ENCODE data around the gene TMEM125.

The TMEM125 gene

DNA sequence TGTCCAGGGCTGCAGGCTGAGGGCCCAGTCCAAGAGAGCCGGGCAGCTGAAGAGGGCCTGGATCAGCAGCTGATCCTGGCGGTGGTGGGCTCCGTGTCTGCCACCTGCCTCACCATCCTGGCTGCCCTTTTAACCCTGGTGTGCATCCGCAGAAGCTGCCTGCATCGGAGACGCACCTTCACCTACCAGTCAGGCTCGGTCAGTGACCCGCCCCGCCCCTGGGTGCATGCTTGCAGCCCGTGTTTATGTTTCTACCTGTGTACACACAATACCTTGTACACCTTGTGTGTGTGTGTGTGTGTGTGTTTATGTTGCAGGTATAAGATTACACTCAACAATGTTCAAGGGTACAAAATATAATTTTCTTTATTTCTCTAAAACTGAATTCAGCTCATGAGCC lies 44.0 kb downstream of the TMEM125 start:
- DNase-seq = no peak

DNA sequence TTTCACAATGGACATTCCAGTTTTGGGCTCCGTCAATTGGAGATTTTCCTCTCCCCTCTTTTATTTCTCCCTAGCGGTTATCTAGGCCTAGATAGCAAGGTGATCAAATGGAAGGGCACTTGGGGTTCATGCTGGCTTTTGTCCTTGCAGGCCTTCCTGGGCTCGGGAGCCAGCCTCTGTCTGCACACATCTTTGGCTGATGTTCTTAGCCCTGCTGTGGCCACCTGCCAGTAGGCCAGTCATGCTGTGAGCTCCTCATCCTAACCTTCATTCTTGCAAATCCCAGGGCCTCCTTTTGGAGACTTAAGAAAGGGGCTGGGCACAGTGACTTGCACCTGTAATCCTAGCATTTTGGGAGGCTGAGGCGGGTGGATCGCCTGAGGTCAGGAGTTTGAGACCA lies 44.5 kb downstream of the TMEM125 start:
- no peak for DNase-seq

DNA sequence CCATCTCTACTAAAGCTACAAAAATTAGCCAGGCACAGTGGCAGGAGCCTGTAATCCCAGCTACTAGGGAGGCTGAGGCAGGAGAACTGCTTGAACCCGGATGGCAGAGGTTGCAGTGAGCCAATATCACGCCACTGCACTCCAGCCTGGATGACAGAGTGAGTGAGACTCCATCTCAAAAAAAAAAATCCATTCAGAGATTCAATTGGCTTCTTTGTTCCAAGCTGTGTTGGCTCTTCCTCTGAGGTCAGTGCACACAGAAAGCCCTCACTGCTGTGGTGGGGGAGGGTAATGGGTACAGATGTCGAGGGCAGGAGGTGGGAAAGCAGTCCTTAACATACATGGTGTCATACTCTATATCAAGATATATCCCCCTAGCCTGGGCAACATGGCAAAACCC lies 45.7 kb downstream of the TMEM125 start:
- DNase-seq = no peak

DNA sequence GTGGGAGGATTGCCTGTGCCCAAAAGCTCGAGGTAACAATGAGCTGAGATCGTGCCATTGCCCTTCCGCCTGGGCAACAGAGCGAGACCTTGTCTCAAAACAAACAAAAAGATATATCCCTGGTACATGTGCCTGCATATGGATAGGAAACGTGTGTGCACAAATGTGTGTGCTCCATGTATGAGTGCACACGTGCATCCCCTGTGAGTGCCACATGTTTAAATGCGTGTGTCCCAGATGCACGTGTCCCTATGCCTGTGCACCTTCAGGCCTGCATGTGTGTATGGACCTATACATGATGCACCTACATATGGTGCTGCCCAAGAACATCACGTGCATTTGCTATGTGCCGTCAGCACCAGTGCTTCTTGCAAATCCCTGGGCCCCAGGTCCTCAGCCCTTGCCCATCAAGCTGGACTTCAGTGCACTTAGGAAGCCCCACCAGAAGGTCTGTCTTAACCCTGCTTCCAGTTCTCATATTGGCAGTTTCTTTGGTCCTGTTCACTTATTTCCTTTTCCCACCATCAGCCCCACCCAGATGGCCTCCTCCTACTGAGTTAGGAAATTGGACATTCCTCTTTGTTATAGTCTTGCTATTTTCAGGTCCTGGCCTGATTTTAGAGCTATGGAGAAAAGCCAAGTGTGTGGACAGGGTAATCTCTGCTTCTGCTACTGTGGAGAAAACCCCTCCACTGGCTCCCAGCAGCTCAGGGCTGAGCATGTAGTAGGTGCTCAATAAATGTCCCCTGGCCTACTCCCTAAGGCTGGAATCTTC lies 46.4 kb downstream of the TMEM125 start:
- no peak for DNase-seq

DNA sequence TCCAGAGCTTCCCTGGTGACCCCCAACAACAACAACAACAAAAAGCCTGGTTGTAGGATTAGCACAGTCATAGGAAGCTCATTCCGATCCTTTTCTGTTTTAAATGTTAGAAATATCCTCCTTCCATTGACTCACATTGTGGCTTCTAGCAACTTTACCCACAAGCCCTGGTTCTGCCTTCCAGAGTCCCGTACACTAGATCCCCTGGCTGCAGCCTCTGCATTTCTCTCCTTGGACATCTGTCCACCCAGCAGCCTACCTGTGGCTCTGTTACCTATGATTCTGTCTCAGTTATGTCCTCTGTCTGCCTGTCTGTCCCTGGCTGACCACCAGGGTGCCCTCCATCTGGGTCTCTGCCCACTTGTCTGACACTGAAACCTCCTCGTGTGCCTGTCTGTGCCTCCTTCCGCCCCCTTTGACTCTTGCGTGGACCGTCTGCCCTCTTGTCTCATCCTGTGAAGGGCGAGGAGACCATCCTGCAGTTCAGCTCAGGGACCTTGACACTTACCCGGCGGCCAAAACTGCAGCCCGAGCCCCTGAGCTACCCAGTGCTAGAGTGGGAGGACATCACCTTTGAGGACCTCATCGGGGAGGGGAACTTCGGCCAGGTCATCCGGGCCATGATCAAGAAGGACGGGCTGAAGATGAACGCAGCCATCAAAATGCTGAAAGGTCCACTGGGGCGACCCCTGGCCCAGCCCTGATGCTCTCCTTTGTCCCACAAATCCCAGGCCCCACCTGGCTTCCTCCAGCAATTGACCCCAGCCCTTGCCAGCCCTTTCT lies 47.1 kb downstream of the TMEM125 start:
- no peak for DNase-seq

DNA sequence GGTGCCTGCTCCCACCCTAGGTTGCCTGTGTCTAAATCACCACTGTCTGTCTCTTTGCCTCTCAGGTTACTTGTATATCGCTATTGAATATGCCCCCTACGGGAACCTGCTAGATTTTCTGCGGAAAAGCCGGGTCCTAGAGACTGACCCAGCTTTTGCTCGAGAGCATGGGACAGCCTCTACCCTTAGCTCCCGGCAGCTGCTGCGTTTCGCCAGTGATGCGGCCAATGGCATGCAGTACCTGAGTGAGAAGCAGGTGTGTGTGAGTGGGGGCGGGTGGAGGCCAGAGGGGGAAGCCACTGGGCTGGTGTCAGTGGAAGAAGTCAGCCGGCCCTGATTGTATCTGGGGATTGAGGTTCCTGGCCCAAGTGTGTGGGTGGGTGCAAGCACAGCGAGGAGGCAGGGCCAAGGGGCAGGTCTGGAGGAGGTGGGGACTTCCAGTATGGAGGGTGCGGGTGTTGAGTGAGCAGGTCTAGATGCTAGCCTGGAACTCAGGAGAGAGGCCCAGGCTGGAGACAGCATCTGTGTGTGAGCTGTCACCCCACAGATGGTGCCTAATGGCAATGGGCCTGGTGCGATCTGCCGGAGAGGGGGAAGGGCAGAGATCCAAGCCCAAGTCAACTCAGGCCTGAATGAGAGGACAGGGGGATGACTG lies 48.2 kb downstream of the TMEM125 start:
- no peak for DNase-seq

DNA sequence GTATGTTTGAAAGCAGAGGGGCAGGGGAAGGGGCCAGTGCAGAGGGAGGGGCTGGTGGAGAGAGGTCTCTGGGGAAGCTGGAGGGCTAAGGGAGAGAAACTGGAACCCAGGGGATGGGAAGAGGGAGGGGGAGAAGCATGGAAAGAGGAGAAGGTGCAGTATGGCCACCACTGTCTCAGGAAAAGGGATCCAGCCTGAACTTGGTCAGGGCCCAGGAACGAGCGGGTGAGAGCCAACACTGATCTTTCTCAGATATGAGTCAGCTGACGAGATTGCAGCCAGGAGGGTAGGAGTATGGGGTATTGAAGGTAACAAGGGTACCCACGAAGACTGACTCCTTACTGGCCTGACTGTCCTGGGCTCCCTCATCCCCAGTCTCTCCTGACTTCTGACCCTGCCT lies 49.0 kb downstream of the TMEM125 start:
- DNase-seq = no peak

DNA sequence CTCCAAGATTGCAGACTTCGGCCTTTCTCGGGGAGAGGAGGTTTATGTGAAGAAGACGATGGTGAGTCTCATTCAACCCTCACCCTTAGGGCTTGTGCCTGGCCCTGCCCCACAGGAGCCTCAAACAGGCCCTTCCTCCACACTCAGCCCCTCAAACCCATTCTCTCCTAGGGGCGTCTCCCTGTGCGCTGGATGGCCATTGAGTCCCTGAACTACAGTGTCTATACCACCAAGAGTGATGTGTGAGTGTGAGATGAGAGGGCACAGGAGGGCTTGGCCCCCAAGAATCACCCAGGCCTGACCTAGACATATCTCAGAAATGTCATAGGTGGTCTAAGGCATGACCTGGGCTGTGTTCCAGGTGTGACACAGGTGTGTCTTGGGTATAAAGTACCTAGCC lies 49.5 kb downstream of the TMEM125 start:
- DNase-seq = no peak

DNA sequence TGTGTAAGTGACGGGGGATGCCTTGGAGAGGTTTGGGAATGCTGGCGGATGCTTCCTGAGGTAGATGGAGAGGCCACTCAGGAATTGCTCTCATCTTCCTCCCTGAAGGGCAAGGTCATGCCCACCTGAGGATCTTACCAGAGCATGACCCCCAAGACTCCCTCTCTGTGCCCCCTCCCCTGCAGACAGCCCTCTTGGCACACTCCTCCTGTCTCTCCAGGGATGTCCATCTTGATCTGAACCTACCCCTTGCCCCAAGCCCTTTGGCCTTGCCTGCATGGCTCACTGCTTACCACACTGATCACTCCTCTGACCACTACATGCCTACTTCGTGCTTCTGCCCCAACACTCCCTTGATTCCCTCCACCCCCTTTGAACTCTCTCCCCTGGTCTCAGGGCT lies 50.0 kb downstream of the TMEM125 start:
- no peak for DNase-seq

DNA sequence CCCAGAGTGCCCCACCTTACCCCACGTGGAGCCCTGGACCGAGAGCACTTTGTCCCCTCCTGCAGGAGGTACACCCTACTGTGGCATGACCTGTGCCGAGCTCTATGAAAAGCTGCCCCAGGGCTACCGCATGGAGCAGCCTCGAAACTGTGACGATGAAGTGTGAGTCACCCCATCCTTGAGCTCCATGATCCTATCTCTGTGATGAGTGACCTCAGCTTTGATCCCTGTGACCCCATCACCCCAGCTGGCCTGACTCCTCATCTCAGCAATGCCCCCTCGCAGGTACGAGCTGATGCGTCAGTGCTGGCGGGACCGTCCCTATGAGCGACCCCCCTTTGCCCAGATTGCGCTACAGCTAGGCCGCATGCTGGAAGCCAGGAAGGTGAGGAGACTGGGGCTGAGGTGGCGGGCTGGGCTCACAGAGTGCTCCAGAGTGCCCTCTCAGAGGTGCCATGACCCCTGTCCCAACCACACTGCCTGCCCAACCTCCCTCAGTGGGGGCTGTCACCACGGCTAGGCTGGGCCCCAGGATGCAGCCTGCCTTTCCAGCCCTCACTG lies 51.6 kb downstream of the TMEM125 start:
- no peak for DNase-seq

DNA sequence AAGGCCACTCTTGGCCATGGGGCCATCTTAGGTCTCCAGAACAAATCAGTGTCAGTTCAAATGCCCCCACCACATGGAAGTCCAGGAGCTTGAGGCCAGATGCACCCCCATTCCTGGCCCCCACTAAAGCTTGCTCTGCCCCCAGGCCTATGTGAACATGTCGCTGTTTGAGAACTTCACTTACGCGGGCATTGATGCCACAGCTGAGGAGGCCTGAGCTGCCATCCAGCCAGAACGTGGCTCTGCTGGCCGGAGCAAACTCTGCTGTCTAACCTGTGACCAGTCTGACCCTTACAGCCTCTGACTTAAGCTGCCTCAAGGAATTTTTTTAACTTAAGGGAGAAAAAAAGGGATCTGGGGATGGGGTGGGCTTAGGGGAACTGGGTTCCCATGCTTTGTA lies 52.7 kb downstream of the TMEM125 start:
- DNase-seq = no peak
